GM18526 (cell line): Measurements from ENCODE around the gene ANKRD9.

Experiments used
- POLR2A ChIP-seq: IDR thresholded peaks from 3 replicates; pipeline ENCODE4 v1.6.1; 2011; ENCODE audit not compliant: insufficient read length; ENCODE audit errors: extremely low read depth

ANKRD9 gene

DNA sequence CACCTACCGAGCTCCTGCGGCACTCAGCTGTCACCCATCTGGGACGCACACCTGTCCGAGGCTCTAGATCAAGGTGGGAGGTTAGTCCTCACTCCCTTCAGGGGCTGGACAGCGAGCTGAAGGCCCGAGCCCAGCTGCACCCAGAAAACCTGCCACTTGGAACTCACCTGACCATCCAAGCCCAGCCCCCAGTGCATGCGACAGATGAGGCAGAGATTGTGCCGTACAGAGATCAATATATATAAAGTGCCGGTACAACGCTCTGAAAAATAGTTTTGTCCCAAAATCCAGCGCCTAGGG is 3.0 kb downstream of the ANKRD9 start:
- no peak for TF ChIP-seq POLR2A

DNA sequence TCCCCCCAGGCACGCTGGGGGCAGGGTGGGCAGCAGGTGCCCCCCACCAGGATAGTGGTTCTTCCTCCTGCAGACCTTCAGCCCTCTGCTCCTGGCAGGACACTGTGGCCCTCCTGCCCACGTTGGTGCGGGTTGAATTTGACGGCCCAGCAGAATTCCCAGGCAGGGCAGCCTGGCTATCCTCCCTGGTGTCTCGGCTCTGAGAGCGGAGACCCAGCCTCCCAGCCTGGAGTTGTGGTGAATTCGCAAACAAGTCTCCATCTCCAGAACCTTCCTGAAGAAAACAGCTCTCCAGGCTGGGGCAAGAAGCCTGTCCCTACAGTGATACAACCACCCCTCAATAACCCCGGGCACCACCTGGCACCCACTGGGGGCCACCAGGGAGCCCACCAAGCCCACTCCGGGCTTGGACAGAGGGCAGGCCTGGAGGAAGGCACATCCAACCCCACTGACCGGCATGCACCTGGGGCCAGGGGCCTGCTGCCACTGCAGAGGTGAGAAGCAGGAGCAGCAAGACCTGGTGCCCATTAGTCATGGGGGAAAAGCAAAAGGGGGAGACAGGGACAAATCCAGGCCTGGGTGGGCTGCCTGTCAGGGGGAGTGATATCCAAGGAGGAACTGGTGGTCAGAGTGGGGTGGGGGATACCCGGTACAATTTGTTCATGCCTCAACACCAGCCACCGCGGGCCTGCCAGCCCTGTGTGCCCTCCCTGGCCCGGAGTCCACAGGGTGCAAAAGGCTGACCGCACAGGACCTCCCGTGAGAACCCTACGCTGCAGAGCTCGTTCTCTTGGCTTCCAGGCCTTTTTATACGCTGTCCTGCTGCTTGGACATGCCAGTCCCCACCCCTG is 3.6 kb downstream of the ANKRD9 start:
- TF ChIP-seq POLR2A: no peak

DNA sequence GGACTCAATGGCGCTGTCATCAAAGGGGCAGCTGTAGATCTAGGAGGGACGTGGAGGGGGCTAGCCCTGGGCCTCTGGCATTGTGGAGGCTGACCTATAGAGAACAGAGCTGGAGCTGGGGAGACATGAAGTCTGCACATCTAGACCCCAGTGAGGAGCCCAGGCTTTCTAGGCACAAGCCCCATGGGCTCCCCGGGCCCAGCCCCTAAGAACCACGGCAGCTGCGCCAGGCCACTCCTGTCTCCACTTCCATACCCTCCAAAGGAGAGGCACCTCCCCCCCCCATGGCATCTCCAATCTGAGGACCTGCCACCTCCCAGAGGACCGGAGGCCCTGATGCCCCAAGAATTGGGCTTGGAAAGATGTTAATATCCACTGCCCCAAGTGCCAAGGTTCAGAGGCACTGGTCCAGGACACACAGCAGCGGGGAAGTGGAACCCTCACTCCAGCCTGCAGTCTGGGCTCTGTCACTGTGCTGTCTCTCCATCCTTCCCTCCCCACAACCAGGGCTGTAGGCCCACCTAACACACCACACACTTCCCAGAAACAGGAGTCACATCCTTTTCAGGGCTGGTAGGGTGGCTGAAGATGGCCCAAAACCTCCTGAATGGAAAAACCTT is 4.5 kb downstream of the ANKRD9 start:
- TF ChIP-seq POLR2A: no peak

GRCh38 chr14:102504328-102504999 is 5.1 kb downstream of the ANKRD9 start:
- TF ChIP-seq POLR2A: no peak

DNA sequence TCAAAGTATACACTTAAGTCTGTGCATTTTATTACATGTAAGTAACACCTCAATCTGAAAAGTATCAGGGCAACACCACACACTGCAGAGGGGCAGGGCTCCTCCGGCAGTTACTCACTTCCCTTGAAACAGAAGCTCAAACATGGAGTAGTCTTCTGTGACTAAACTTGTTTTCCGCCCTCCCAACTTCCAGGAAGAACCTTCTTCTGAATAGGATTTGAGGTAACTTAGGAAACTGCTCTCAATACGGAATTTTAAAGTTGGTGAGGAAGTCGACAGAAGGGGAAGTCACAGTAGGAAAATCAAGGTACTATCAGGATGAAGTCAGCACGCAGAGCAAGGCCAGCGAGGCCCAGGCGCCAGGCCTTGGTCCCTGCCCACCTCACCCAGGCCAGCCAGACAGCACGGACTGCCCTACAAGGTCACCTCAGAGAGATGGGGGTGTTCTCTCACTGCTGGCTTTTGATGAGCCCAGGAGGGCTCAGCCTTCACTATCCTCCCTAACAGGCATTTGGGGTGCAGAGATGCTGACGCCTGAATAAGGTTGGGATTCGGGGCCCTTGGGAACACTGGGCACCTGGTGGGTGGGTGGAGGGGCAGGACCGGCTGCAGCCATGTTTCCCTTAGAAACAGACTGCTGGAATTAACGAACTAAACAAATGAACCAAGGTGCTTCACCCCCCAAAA is 5.8 kb downstream of the ANKRD9 start:
- no peak for TF ChIP-seq POLR2A

DNA sequence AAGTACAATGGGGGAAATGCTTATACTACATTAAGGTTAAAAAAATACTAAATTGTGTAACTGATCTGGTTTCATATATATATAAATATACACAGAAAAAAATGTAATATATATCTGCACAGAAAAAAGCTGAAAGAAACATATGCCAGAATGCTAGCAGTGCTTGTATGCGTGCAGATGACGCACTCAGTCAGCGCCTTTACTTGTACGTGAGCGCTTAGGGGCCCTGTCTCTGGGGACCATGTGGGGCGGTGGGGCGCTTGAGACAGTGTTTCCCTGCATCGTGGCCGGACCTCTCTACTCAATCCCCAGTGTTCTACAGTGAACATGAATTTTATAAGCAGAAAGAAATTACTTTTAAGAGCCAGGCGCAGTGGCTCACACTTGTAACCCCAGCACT is 7.0 kb downstream of the ANKRD9 start:
- TF ChIP-seq POLR2A: no peak

DNA sequence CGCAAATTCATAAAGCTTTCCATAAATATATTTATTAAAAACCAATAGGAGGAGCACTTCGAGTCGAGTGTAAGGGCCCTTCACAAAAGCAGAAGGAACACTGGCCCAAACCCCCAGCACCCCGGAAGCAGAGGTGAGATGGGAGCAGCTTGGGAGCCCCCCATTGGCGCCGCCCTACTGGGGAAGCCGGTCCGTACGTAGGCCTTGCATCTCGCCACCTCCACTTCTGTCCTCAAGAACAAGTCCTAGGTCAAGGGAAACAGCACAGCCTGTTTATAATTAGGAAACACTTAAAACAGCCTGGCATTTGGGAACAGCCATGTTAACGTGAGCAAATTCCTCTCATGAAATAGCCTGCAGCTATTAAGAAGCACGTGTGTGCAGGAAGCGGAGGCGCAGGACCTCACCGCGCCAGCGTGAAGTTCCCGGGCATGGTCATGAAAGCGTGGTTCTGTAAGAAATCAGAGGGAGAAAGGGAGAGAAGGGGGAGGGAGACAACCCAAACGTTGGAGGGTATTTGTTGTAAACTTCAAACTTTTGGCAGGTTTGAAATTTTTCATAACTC is 7.7 kb downstream of the ANKRD9 start:
- no peak for TF ChIP-seq POLR2A

DNA sequence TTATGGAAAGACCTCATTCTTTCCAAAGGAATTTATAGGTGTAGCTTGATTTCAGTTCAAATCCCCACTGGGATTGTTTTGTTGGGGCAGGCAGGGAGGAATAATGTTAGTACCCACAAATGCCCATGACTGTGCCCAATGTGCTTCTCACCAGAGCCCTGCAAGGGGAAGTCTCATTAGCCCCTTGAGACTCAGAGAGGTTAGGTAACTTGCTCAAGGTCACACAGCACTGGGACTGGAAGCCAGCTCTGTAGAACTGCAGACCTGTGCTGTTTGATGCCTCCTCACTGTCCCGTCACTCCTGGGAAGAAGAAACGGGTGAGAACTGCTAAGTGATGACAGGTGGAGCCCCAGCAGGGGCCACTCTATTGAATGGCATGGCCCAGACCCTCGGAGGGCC is 8.9 kb downstream of the ANKRD9 start:
- TF ChIP-seq POLR2A: no peak

DNA sequence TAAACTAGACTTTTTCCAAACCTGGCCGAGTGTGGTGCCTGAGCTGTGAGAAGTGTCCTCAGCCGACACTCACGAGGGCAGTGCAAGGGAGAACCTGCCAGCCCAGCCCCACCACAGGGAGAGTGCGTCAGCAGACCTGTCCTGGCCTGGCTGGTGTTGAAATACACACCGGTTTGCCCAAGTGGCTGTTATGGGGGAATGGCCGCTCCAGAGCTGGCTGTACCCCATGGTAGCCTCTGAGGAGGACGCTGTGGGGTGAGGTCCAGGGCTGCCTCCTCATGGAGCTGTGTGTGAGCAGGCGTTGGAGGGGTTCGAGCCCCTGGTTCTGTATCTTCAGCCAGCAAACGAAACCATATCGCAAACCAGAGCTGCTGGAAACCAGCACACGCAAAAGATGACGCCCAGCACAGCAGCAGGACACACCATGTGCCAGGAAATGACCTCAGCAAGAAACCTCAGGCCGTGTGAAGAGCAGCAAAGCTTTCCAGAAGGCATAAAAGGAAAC is 9.4 kb downstream of the ANKRD9 start:
- no peak for TF ChIP-seq POLR2A

DNA sequence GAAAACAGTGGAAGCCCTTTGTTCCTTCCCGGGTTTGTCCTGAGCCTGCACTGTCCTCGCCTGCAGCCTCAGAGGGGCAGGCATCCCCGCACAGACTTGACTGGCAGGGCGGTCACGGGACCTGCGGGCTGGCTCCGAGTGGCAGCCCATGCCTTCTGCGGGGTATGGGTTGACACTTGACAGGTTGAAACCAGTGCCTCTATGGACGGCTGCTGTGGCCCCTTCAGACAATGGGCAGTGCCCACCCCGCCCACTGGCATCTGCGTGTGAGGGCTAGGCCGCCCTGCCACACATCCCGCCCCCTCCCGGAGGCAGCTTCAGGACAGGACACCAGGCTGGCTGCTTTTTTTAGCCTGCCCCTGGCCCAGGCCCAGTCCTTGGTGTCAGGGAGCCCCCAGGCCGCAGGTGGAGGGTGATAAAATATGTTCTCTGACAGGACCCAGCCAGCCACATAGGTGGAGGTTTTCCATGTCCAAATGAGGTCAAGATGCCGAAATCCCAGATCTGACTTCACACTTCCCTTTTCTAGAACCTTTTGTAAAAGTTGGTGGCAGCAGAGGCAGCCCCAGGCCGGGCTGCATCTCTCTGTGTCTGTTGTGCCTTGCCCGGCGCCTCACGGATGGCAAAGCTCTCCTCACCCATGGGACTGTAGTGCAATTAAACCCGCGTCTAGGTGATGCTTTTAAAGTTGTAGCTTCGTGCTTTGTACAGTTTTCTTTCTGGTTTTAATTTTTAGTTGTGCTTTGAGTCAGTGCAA is 10.0 kb downstream of the ANKRD9 start:
- TF ChIP-seq POLR2A: no peak

DNA sequence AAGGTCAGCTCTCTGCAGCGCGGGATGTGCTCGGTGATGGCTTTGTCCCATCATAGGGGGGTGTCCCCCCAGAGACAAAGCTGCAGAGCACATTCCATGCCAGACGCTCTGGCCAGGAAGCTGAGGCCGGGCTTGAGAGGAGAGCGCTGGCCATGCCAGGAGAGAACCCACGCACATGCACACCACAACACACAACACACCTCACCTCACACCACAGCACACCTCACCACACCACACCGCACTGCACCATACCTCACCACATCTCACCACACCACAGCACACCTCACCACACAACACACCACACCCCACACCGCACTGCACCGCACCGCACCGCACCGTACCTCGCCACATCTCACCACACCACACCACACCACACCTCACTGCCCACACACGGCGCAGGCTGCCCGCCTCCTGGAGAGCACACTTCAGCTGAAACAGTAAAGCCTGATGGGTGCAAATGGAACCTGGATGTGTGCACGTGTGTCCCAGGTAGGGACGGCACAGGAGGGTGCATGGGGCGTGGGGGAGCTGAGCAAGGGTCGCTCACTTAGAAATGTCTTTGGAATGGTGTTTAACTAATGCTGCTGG is 10.8 kb downstream of the ANKRD9 start:
- TF ChIP-seq POLR2A: no peak

DNA sequence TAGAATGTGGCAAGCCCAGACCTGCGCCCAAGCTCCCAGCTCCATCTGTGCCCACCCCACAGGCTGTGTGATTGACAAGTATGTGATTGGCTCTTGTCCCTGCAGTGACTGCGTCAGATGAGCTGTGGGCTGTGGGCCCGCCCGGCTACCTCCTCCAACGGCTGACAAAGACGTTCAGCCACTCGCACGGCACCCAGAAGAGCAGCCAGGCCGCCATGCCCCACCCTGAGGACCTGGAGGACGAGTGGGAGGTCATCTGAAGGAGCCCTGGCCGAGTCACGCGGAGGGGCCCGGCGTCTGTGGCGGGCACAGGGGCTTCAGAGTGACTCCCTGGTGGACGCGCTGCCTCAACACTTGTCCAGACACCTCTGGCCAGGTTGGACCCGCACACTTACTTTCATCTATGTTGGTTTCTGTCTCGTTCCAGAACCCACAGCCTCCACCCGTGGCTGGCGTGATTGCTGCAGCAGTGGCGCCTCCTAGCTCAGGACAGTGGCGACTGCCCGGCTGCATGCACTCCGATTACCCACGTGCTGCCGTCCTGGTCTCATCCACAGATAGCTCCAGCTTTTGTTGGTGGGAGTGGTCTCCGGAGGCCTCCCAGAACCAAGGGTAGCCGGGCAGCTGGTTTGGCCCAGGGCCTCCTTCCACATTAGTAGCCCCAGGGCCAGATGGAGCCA is 11.4 kb downstream of the ANKRD9 start:
- no peak for TF ChIP-seq POLR2A

DNA sequence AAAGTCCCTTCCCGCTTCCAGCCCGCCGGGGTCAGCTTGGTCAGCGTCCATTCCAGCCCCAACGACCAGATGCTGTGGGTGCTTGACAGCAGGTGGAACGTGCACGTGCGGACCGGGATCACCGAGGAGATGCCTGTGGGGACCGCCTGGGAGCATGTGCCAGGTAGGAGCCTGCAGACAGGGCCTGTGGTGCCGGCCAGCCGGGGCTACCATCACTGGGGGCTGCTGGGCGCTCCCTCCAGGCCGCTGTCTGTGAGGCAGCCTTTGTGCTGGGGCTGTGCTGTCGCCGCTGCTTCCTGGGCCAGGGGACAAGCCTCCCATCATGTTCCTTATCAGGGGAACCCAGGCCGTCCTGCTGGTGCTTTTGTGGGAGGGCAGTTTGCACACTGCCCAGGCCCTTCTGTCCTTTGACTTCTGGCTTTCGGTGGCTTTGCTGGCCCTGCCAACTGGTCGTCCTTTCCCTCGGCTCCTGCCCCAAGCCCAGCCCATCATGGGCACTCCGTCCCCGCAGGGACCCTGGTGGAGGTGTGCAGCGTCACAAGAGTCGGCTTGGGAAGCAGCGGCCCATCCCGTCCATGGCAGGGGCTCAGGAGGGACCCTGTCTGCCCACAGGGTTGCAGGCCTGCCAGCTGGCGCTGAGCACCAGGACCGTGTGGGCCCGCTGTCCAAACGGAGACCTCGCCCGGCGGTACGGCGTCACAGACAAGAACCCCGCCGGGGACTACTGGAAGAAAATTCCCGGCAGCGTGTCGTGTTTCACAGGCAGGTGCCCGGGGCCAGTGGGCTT is 12.4 kb downstream of the ANKRD9 start:
- TF ChIP-seq POLR2A: no peak
